ENCODE measurements around the gene KIF3A.

Gene KIF3A

GRCh38 chr5:132742626-132743025 lies 5.3 kb upstream of the KIF3A start:
- TF ChIP-seq OSR1 (CRISPR knock-in tag; IDR thresholded peaks at IDR 0.05) = no peak
- no peak for TF ChIP-seq CSRNP3 (CRISPR knock-in tag; IDR thresholded peaks at IDR 0.05)
- TF ChIP-seq BACH2 (CRISPR knock-in tag; IDR thresholded peaks at IDR 0.05; ENCODE audit: borderline replicate concordance) = no peak
- TF ChIP-seq TCF4 (CRISPR knock-in tag; IDR thresholded peaks at IDR 0.05; ENCODE audit: borderline replicate concordance) = no peak
- no peak for TF ChIP-seq ZFP30 (CRISPR knock-in tag; IDR thresholded peaks at IDR 0.05)
- TF ChIP-seq TOX (CRISPR knock-in tag; IDR thresholded peaks at IDR 0.05; ENCODE audit: borderline replicate concordance) = no peak
- TF ChIP-seq TSHZ2 (CRISPR knock-in tag; IDR thresholded peaks at IDR 0.05) = no peak
- TF ChIP-seq ZFP3 (CRISPR knock-in tag; IDR thresholded peaks at IDR 0.05) = no peak
- no peak for TF ChIP-seq SNAI2 (CRISPR knock-in tag; IDR thresholded peaks at IDR 0.05)
- no peak for ATAC-seq

GRCh38 chr5:132742158-132742557 lies 4.8 kb upstream of the KIF3A start:
- no peak for ATAC-seq
- TF ChIP-seq ZNF8 (CRISPR knock-in tag; IDR thresholded peaks at IDR 0.05) = no peak
- no peak for TF ChIP-seq GLIS3 (CRISPR knock-in tag; IDR thresholded peaks at IDR 0.05)
- no peak for TF ChIP-seq PPARA (CRISPR knock-in tag; IDR thresholded peaks at IDR 0.05; ENCODE audit: borderline replicate concordance)
- TF ChIP-seq POU6F1 (CRISPR knock-in tag; IDR thresholded peaks at IDR 0.05; ENCODE audit: borderline replicate concordance, low read depth) = no peak
- TF ChIP-seq RARB (CRISPR knock-in tag; IDR thresholded peaks at IDR 0.05) = no peak
- TF ChIP-seq BACH2 (CRISPR knock-in tag; IDR thresholded peaks at IDR 0.05; ENCODE audit: borderline replicate concordance) = no peak
- TF ChIP-seq ISL1 (CRISPR knock-in tag; IDR thresholded peaks at IDR 0.05) = no peak
- TF ChIP-seq ZC3H10 (CRISPR knock-in tag; IDR thresholded peaks at IDR 0.05) = no peak
- no peak for TF ChIP-seq OSR1 (CRISPR knock-in tag; IDR thresholded peaks at IDR 0.05)
- no peak for TF ChIP-seq TOX (CRISPR knock-in tag; IDR thresholded peaks at IDR 0.05; ENCODE audit: borderline replicate concordance)
- no peak for TF ChIP-seq TCF4 (CRISPR knock-in tag; IDR thresholded peaks at IDR 0.05; ENCODE audit: borderline replicate concordance)
- TF ChIP-seq CSRNP3 (CRISPR knock-in tag; IDR thresholded peaks at IDR 0.05) = no peak
- TF ChIP-seq PATZ1 (CRISPR knock-in tag; IDR thresholded peaks at IDR 0.05; ENCODE audit: borderline replicate concordance) = no peak
- TF ChIP-seq CSDC2 (CRISPR knock-in tag; IDR thresholded peaks at IDR 0.05) = no peak
- TF ChIP-seq ZNF565 (CRISPR knock-in tag; conservative IDR thresholded peaks at IDR 0.05; ENCODE audit: low read depth) = no peak
- TF ChIP-seq ZNF70 (CRISPR knock-in tag; IDR thresholded peaks at IDR 0.05) = no peak
- no peak for TF ChIP-seq ARNTL (CRISPR knock-in tag; IDR thresholded peaks at IDR 0.05; ENCODE audit: borderline replicate concordance, low read depth)
- TF ChIP-seq SNAI2 (CRISPR knock-in tag; IDR thresholded peaks at IDR 0.05) = no peak
- no peak for TF ChIP-seq CREB5 (CRISPR knock-in tag; IDR thresholded peaks at IDR 0.05; ENCODE audit: low read depth)

Measured in SK-N-SH treated with all-trans-retinoic acid at 6 μM for 48 hours (cell line).